RWPE1 (cell line): ENCODE results near the gene BSG.

ENCODE experiments used
- CTCF ChIA-PET: fragments of 350-600 bp; sonication (Branson Sonifier 250); formaldehyde crosslinking; extraction: SDS; loops from one replicate; lab custom pipeline; 2021; lab: Yijun Ruan, JAX
- POLR2A ChIA-PET: fragments of 400-600 bp; formaldehyde crosslinking; extraction: SDS; loops from one replicate; lab custom pipeline; 2020; ENCODE audit warnings: antibody characterized with exemption; ENCODE audit not compliant: low non-redundant PET; lab: Yijun Ruan, JAX
- DNase-seq: peaks from one replicate; pipeline ENCODE4 v3.0.0; 2012; ENCODE audit warnings: low spot score
- H3K27ac ChIP-seq: fragments of 450-650 bp; 2 replicates; pipeline ENCODE4 v1.5.1; 2017
- TF ChIP-seq, protein P1 (sequence below): fragments of 450-650 bp; conservative IDR thresholded peaks from 2 replicates; pipeline ENCODE4 v1.5.1; 2017; ENCODE audit warnings: low read depth, mild to moderate bottlenecking

BSG gene

DNA sequence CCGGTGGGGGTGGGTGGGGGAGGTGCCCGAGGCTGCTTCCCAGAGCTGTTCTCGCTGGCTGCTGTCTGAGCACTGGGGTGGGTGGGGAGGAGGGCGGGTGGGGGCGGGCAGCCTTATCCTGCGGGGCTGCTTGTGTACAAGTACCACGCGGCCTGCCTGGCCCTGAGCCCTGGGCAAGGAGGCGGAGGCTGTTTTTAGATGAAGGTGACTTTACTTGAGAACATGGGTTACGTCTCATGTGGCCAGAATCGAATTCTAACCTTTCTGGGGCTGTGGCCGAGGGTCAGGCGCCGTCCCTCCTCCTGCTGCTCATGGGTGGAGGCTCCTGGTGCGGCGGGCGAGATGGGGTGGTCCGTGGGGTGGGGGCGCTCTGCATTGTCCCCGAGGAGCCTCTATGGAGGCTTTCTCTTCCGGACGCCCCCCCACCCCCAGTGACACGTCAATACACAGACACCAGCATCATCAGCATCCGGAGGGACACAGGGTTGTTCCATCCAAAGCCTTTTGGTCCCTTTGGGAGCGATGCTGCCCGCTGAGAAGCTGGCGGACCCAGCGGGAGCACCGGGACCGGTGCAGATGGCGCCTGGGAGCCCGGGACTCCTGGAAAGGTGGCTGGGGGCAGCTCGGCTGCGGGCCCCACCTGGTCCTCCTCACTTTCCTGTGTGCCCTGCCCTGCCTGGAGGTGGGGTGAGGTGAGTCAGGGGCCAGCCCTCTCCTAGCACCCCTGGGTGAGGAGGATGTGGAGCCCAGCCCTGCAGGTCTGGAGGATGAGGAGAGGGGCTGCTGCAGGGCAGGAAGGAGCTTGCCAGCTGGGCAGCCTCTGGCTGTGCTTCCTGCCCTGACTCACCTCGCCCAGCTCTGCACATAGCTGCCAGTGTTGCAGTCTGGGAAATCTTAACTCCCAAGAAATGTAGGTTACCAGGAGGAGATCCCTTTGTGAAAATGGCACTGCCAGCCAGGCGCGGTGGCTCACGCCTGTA is 3.4 kb downstream of the BSG start:
- CTCF ChIA-PET: interaction anchor here (0.6 to 1.5 kb wide), 5 partner anchors 9 to 142 kb away, joined by 3 to 8 read pairs (median 3); no protein-coding TSS in a partner anchor
- POLR2A ChIA-PET: interaction anchor here (0.5 kb wide), 1 partner anchor 902 kb away, joined by 3 read pairs; no protein-coding TSS in a partner anchor
- H3K27ac ChIP-seq: peak overlapping the region; percentile 99
- DNase-seq: peak; percentile 78
- TF ChIP-seq, protein P1, sequence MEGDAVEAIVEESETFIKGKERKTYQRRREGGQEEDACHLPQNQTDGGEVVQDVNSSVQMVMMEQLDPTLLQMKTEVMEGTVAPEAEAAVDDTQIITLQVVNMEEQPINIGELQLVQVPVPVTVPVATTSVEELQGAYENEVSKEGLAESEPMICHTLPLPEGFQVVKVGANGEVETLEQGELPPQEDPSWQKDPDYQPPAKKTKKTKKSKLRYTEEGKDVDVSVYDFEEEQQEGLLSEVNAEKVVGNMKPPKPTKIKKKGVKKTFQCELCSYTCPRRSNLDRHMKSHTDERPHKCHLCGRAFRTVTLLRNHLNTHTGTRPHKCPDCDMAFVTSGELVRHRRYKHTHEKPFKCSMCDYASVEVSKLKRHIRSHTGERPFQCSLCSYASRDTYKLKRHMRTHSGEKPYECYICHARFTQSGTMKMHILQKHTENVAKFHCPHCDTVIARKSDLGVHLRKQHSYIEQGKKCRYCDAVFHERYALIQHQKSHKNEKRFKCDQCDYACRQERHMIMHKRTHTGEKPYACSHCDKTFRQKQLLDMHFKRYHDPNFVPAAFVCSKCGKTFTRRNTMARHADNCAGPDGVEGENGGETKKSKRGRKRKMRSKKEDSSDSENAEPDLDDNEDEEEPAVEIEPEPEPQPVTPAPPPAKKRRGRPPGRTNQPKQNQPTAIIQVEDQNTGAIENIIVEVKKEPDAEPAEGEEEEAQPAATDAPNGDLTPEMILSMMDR: no peak

DNA sequence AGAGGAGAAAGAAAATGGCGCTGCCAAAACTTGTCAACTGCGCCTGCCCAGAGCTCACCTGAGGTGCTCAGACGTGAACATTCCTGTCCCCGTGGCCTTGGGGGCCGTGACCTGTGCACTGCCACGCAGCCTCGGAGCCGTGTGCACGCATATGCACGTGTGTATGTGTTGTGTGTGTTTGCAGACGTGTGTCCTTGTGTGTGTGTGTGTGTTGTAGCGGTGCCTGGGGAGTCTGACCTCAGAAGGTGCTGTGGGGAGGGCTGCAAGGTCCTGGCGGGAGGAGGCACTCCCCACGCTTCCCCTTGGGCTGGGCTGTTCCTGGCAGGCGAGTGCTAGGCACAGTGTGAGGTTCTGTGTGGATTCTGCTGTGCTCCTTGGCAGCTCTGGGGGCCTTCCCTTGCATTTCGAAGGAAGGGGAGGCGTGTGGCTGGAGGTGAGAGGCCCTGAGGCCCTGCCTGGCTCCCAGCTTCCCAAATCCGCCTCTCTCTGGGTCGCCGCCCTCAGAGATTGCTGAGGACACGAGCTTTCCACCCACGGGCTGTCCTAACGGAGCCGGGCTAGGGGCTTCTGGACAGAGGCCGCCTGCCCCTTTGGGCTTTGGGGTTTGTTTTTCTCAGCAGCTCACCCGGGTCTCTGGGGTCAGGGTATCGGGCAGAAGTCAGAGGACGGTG is 4.5 kb downstream of the BSG start:
- ChIA-PET CTCF (interaction anchor here (0.6 to 1.5 kb wide), 3 partner anchors 8 to 67 kb away, joined by 3 to 8 read pairs (median 3); no protein-coding TSS in a partner anchor), POLR2A (interaction anchor here (0.5 to 0.8 kb wide), 2 partner anchors 12 to 901 kb away, joined by 3 read pairs; no protein-coding TSS in a partner anchor)
- peak overlapping the region; percentile 99 for H3K27ac ChIP-seq
- TF ChIP-seq, protein P1: no peak
- no peak for DNase-seq

DNA sequence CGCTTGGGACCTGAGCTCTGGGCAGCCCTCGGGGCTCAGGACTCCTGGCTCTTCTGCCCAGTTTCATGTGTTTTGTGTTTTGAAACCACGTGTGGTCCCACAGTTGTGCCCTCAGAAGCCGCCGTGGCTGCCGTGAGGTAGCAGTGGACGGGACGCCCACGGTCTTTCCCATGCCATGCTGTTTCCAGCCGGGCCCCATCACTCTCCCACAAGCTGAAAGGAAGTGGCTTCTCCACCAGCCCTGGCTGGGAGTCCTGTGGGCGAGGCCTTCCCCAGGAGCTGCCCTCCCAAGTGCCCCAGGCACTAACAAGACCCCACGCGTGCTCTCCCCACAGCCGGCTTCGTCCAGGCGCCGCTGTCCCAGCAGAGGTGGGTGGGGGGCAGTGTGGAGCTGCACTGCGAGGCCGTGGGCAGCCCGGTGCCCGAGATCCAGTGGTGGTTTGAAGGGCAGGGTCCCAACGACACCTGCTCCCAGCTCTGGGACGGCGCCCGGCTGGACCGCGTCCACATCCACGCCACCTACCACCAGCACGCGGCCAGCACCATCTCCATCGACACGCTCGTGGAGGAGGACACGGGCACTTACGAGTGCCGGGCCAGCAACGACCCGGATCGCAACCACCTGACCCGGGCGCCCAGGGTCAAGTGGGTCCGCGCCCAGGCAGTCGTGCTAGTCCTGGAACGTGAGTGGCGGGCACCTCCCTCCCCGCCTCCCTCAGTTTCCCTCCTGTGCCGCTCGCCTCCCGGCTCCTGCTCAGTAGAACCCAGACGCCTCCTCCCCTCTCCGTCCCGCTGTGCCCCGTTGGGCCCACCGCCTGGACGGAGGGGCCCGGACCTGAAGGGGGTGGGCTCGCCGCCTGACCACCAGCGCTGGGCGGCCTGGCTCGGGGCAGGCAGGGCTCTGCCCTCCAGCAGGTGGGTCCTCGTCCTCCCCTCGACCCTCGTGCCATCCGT is 5.3 kb downstream of the BSG start:
- H3K27ac ChIP-seq: peak overlapping the region; percentile 99
- POLR2A ChIA-PET: interaction anchor here (0.8 kb wide), 1 partner anchor 11 kb away, joined by 3 read pairs; no protein-coding TSS in a partner anchor
- CTCF ChIA-PET: interaction anchor here (0.6 kb wide), 1 partner anchor 67 kb away, joined by 3 read pairs; no protein-coding TSS in a partner anchor
- DNase-seq: no peak
- TF ChIP-seq, protein P1: no peak

DNA sequence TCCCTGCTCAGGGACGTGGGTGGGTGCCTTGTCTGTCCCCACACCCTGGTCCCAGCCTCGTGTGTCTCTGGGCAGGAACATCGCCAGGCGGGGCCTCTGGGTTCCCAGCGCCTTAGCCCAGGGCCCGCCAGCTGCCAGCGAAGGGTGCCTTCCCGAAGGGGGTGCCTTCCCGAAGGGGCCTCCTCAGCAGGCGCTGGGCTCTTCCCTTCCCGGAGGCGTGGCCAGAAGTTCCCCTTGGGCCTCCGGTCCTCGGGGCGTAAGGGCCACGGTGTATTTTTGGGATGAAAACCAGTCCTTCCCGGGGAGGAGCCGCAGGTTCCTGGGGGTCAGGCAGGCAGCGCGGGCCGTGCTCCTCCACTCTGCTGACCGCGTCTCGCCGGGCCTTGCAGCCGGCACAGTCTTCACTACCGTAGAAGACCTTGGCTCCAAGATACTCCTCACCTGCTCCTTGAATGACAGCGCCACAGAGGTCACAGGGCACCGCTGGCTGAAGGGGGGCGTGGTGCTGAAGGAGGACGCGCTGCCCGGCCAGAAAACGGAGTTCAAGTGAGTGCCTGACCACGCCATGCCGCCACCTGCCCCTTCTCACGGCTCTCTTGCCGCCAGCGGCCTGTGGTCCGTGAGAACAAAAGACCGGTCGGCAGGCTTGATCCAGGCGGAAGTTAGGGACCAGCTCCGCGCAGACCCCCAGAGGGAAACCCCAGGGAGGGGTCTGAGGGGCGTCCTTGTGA is 6.9 kb downstream of the BSG start:
- no peak for DNase-seq
- TF ChIP-seq, protein P1: no peak
- peak overlapping the region; percentile 99 for H3K27ac ChIP-seq
- CTCF ChIA-PET: interaction anchor here (0.6 kb wide), 1 partner anchor 130 kb away, joined by 3 read pairs; no protein-coding TSS in a partner anchor
- POLR2A ChIA-PET: no interaction called here

DNA sequence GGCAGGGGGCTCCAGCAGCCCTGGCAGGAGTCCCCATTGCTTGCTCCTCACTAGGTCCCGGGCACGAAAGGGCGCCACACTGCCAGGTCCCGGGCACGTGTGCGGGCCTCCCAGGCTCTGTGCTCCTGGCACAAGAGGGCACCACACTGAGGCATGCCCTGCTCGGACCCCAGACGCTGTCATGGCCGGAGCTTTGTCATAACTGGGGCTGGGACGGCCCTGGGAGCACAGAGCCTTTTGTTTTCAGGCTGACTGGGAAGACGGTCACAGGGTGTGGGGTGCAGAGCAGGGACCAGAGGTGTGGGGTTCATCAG is 7.4 kb downstream of the BSG start:
- DNase-seq: no peak
- TF ChIP-seq, protein P1: no peak

More for the DNA sequence above, 7.4 kb downstream of the BSG start:
- CTCF ChIA-PET: no interaction called here
- H3K27ac ChIP-seq: peak overlapping the region; percentile 99
- POLR2A ChIA-PET: no interaction called here
